Measurements from ENCODE around the gene SULT1C2.

DNA sequence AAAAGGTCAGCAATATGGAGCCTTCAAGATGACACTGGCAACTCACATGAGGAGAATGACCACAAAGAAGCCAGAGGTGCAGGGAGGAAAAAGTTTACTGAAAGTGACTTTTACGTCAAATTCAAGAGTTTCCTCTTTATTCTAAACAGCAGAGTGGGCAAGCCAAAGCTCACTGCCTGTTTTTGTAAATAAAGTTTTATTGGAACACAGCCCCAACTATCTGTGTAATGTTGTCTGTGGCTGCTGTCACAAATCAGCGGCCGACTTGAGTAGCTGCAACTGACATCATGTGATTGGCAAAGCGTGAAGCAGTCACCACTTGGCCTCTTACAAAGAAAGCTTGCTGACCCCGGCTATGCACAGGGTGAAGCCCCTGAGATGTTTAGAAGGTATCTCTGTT, 9.2 kb upstream of the SULT1C2 start:
- TF ChIP-seq POLR2A (IDR thresholded peaks at IDR 0.05; ENCODE audit: extremely low read depth, insufficient read length), result no peak
- TF ChIP-seq CTCF (IDR thresholded peaks at IDR 0.05; ENCODE audit: low read depth, low read length), result no peak

Data from NB4 (cell line).